Measurements from ENCODE around the gene HENMT1.
A peak's percentile ranks its signal among the peaks of the same experiment; 100 is the strongest.
"Not testable (repeated sequence)": the region's sequence is repeated elsewhere in the genome, so short reads cannot be mapped to it uniquely, and the experiment has no call there.

HENMT1 gene

GRCh38 chr1:108661030-108661609, at the start of gene HENMT1:
Gene HENMT1 (minus strand): TSS chr1:108661093. CDS start chr1:108659884, 1,209 bp downstream.
- H3K4me3 ChIP-seq (ENCODE audit: low read depth in 1 of 2, low read length in 2 of 2): peak within 1 kb of the TSS; percentile 65 to 74
- H3K4me1 ChIP-seq (ENCODE audit: control insufficient read depth in 1 of 2, insufficient read depth in 2 of 2, low read length in 2 of 2): peaks cover 0 to 6% of the 10 kb centered on the region in 2 donors
- H3K36me3 ChIP-seq (ENCODE audit: control insufficient read depth in 1 of 2, insufficient read depth in 2 of 2, low read length in 2 of 2): no peaks in the 10 kb centered on the region
- no peaks in the 10 kb centered on the region for H3K27me3 ChIP-seq (ENCODE audit: low read depth, low read length)
- no peaks in the 10 kb centered on the region for H3K9me3 ChIP-seq (ENCODE audit: control insufficient read depth in 1 of 2, low read length in 2 of 2)
- H3K27ac ChIP-seq (ENCODE audit: low read length): peak within 1 kb of the TSS; percentile 67

- Histone ChIP-seq H3K4me1 (ENCODE audit: control insufficient read depth in 1 of 2, insufficient read depth in 2 of 2, low read length in 2 of 2) (peaks cover 0 to 9% of the 10 kb centered on the region in 2 donors), H3K27me3 (ENCODE audit: low read depth, low read length) (no peaks in the 10 kb centered on the region), H3K36me3 (ENCODE audit: control insufficient read depth in 1 of 2, insufficient read depth in 2 of 2, low read length in 2 of 2) (no peaks in the 10 kb centered on the region), H3K27ac (ENCODE audit: low read length) (no peak overlapping the region), H3K4me3 (ENCODE audit: low read depth in 1 of 2, low read length in 2 of 2) (no peak overlapping the region), H3K9me3 (ENCODE audit: control insufficient read depth in 1 of 2, low read length in 2 of 2) (no peaks in the 10 kb centered on the region)
Measured at GRCh38 chr1:108708691-108709660, 48.1 kb upstream of the HENMT1 start.

GRCh38 chr1:108706643-108707042, 45.8 kb upstream of the HENMT1 start:
- Histone ChIP-seq H3K9me3 (ENCODE audit: control insufficient read depth in 1 of 2, low read length in 2 of 2) (no peaks in the 10 kb centered on the region), H3K36me3 (ENCODE audit: control insufficient read depth in 1 of 2, insufficient read depth in 2 of 2, low read length in 2 of 2) (peaks cover 0 to 5% of the 10 kb centered on the region in 2 donors), H3K4me3 (ENCODE audit: low read depth in 1 of 2, low read length in 2 of 2) (no peak overlapping the region), H3K4me1 (ENCODE audit: control insufficient read depth in 1 of 2, insufficient read depth in 2 of 2, low read length in 2 of 2) (peaks cover 0 to 9% of the 10 kb centered on the region in 2 donors), H3K27ac (ENCODE audit: low read length) (no peak overlapping the region), H3K27me3 (ENCODE audit: low read depth, low read length) (no peaks in the 10 kb centered on the region)

GRCh38 chr1:108704496-108704895, 43.6 kb upstream of the HENMT1 start:
- no peaks in the 10 kb centered on the region for H3K27me3 ChIP-seq (ENCODE audit: low read depth, low read length)
- H3K27ac ChIP-seq (ENCODE audit: low read length): no peak overlapping the region
- H3K9me3 ChIP-seq (ENCODE audit: control insufficient read depth in 1 of 2, low read length in 2 of 2): no peaks in the 10 kb centered on the region
- peaks cover 0 to 9% of the 10 kb centered on the region in 2 donors for H3K4me1 ChIP-seq (ENCODE audit: control insufficient read depth in 1 of 2, insufficient read depth in 2 of 2, low read length in 2 of 2)
- peaks cover 19 to 20% of the 10 kb centered on the region in 2 donors for H3K36me3 ChIP-seq (ENCODE audit: control insufficient read depth in 1 of 2, insufficient read depth in 2 of 2, low read length in 2 of 2)
- no peak overlapping the region for H3K4me3 ChIP-seq (ENCODE audit: low read depth in 1 of 2, low read length in 2 of 2)

- H3K4me3 ChIP-seq (ENCODE audit: low read depth in 1 of 2, low read length in 2 of 2): no peak overlapping the region
- no peaks in the 10 kb centered on the region for H3K27me3 ChIP-seq (ENCODE audit: low read depth, low read length)
- H3K9me3 ChIP-seq (ENCODE audit: control insufficient read depth in 1 of 2, low read length in 2 of 2): no peaks in the 10 kb centered on the region
- no peak overlapping the region for H3K27ac ChIP-seq (ENCODE audit: low read length)
- H3K36me3 ChIP-seq (ENCODE audit: control insufficient read depth in 1 of 2, insufficient read depth in 2 of 2, low read length in 2 of 2): peaks cover 25 to 26% of the 10 kb centered on the region in 2 donors
- H3K4me1 ChIP-seq (ENCODE audit: control insufficient read depth in 1 of 2, insufficient read depth in 2 of 2, low read length in 2 of 2): peaks cover 0 to 9% of the 10 kb centered on the region in 2 donors
Measured at GRCh38 chr1:108703939-108704338, 43.0 kb upstream of the HENMT1 start.

GRCh38 chr1:108702109-108702508, 41.2 kb upstream of the HENMT1 start:
- H3K9me3 ChIP-seq (ENCODE audit: control insufficient read depth in 1 of 2, low read length in 2 of 2); H3K4me3 ChIP-seq (ENCODE audit: low read depth in 1 of 2, low read length in 2 of 2); H3K4me1 ChIP-seq (ENCODE audit: control insufficient read depth in 1 of 2, insufficient read depth in 2 of 2, low read length in 2 of 2); H3K27ac ChIP-seq (ENCODE audit: low read length); H3K27me3 ChIP-seq (ENCODE audit: low read depth, low read length): not testable (repeated sequence)
- peaks cover 43% of the 10 kb centered on the region in 2 donors for H3K36me3 ChIP-seq (ENCODE audit: control insufficient read depth in 1 of 2, insufficient read depth in 2 of 2, low read length in 2 of 2)

- H3K36me3 ChIP-seq (ENCODE audit: control insufficient read depth in 1 of 2, insufficient read depth in 2 of 2, low read length in 2 of 2): peaks cover 51% of the 10 kb centered on the region in 2 donors
Measured at GRCh38 chr1:108701176-108701849, 40.4 kb upstream of the HENMT1 start.

GRCh38 chr1:108699375-108700332, 38.8 kb upstream of the HENMT1 start:
- H3K27ac ChIP-seq (ENCODE audit: low read length): no peak overlapping the region
- peaks cover 6 to 15% of the 10 kb centered on the region in 2 donors for H3K4me1 ChIP-seq (ENCODE audit: control insufficient read depth in 1 of 2, insufficient read depth in 2 of 2, low read length in 2 of 2)
- no peaks in the 10 kb centered on the region for H3K27me3 ChIP-seq (ENCODE audit: low read depth, low read length)
- H3K36me3 ChIP-seq (ENCODE audit: control insufficient read depth in 1 of 2, insufficient read depth in 2 of 2, low read length in 2 of 2): peaks cover 52 to 59% of the 10 kb centered on the region in 2 donors
- H3K4me3 ChIP-seq (ENCODE audit: low read depth in 1 of 2, low read length in 2 of 2): no peak overlapping the region
- H3K9me3 ChIP-seq (ENCODE audit: control insufficient read depth in 1 of 2, low read length in 2 of 2): no peaks in the 10 kb centered on the region

More at GRCh38 chr1:108701176-108701849, 40.4 kb upstream of the HENMT1 start:
- Histone ChIP-seq H3K9me3 (ENCODE audit: control insufficient read depth in 1 of 2, low read length in 2 of 2) (no peaks in the 10 kb centered on the region), H3K27me3 (ENCODE audit: low read depth, low read length) (no peaks in the 10 kb centered on the region), H3K4me3 (ENCODE audit: low read depth in 1 of 2, low read length in 2 of 2) (no peak overlapping the region), H3K27ac (ENCODE audit: low read length) (no peak overlapping the region), H3K4me1 (ENCODE audit: control insufficient read depth in 1 of 2, insufficient read depth in 2 of 2, low read length in 2 of 2) (peaks cover 0 to 9% of the 10 kb centered on the region in 2 donors)

- Histone ChIP-seq H3K4me1 (ENCODE audit: control insufficient read depth in 1 of 2, insufficient read depth in 2 of 2, low read length in 2 of 2) (peaks cover 16 to 30% of the 10 kb centered on the region in 2 donors), H3K27ac (ENCODE audit: low read length) (no peak overlapping the region)
Measured at GRCh38 chr1:108695535-108695934, 34.6 kb upstream of the HENMT1 start.

More at GRCh38 chr1:108695535-108695934, 34.6 kb upstream of the HENMT1 start:
- peaks cover 49% of the 10 kb centered on the region in 2 donors for H3K36me3 ChIP-seq (ENCODE audit: control insufficient read depth in 1 of 2, insufficient read depth in 2 of 2, low read length in 2 of 2)
- H3K27me3 ChIP-seq (ENCODE audit: low read depth, low read length): no peaks in the 10 kb centered on the region
- H3K4me3 ChIP-seq (ENCODE audit: low read depth in 1 of 2, low read length in 2 of 2): peak overlapping the region in 1 of 2 donors; percentile 2
- no peaks in the 10 kb centered on the region for H3K9me3 ChIP-seq (ENCODE audit: control insufficient read depth in 1 of 2, low read length in 2 of 2)
